ENCODE results near the gene C16orf96.

- TF ChIP-seq CREB1 (IDR thresholded peaks at IDR 0.05) (no peak), KDM5A (IDR thresholded peaks at IDR 0.05; ENCODE audit: low read length) (no peak), ATF2 (IDR thresholded peaks at IDR 0.05; ENCODE audit: low read length) (no peak; the same call in 1 of the 2 replicates), EP300 (IDR thresholded peaks at IDR 0.05; ENCODE audit: borderline replicate concordance in 1 of 2, low read depth in 2 of 2, low read length in 2 of 2) (no peak), SIN3A (conservative IDR thresholded peaks at IDR 0.05 in 1 of 2, IDR thresholded peaks at IDR 0.05 in 1 of 2; ENCODE audit: low read depth in 1 of 2, low read length in 2 of 2) (peak in 1 of 2 experiments; percentile 55; a peak in 1 of 4 replicates), CTCF (IDR thresholded peaks at IDR 0.05; ENCODE audit: control extremely low read depth in 1 of 3, insufficient read depth in 1 of 3, low read depth in 1 of 3, low read length in 3 of 3) (no peak)
Measured at GRCh38 chr16:4613636-4614570, 57.8 kb downstream of the C16orf96 start.

All from H1 (cell line).